ENCODE measurements around the gene TRAPPC1.

DNA sequence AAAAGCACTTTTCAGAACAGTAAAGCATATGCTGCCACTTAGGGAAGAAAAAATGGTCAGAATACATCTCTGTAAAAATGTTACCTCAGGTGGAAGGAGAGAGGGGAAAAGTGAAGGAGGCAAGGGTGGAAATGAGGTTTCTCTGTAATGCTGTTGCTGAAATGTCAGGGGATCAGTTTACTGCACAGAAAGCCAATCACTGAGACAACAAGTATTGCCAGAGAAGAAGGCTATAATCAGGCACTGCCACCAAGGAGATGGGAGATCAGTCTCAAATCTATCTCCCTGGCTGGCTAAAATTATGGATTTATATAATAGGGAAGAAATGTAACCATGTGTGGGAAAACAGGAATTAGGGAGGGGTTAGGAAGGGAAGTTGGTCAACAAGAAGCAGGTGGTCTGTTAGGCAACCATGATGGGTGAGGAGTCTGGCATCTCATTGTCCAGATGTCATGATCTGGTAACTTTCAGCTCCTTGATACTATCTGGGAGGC is 42.9 kb upstream of the TRAPPC1 start:
- no peak for TF ChIP-seq EZH2 (IDR thresholded peaks at IDR 0.05; ENCODE audit: insufficient read depth, low read length)
- TF ChIP-seq, protein P1, sequence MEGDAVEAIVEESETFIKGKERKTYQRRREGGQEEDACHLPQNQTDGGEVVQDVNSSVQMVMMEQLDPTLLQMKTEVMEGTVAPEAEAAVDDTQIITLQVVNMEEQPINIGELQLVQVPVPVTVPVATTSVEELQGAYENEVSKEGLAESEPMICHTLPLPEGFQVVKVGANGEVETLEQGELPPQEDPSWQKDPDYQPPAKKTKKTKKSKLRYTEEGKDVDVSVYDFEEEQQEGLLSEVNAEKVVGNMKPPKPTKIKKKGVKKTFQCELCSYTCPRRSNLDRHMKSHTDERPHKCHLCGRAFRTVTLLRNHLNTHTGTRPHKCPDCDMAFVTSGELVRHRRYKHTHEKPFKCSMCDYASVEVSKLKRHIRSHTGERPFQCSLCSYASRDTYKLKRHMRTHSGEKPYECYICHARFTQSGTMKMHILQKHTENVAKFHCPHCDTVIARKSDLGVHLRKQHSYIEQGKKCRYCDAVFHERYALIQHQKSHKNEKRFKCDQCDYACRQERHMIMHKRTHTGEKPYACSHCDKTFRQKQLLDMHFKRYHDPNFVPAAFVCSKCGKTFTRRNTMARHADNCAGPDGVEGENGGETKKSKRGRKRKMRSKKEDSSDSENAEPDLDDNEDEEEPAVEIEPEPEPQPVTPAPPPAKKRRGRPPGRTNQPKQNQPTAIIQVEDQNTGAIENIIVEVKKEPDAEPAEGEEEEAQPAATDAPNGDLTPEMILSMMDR (IDR thresholded peaks at IDR 0.05; ENCODE audit: insufficient read depth, low read depth, low read length): no peak

Measured in astrocyte (in vitro differentiated cells and primary cell).